CD8-positive, alpha-beta memory T cell (primary cell): ENCODE data around the gene OGG1. TPM values are rescaled to one million over a fixed set of nuclear protein-coding genes. Genes with fewer than 3 reads are reported as not detected.
A peak's percentile ranks its signal among the peaks of the same experiment; 100 is the strongest.
"Not testable (repeated sequence)": the region's sequence is repeated elsewhere in the genome, so short reads cannot be mapped to it uniquely, and the experiment has no call there.

ENCODE experiments used
- CTCF ChIA-PET: fragments of 350-600 bp; sonication (Branson Sonifier 250); formaldehyde crosslinking; loops from one replicate; lab custom pipeline; 2021; ENCODE audit warnings: antibody characterized with exemption; lab: Charles Lee
- POLR2A ChIA-PET: fragments of 350-600 bp; sonication (Branson Sonifier 250); formaldehyde crosslinking; loops from one replicate; lab custom pipeline; 2021; ENCODE audit warnings: antibody characterized with exemption; lab: Charles Lee
- DNase-seq, 5 donors: peaks; one replicate each; pipeline versions ENCODE4 v3.0.0 to v3.0.0-alpha.2; 2020 to 2022; ENCODE audit warnings: mixed read lengths in 1 of 5
- H3K27ac ChIP-seq: one replicate; pipeline ENCODE4 v1.7.0; 2013; ENCODE audit warnings: low read depth, mild to moderate bottlenecking, low read length, moderate library complexity
- H3K27me3 ChIP-seq: 2 replicates; pipeline ENCODE4 v1.7.0; 2013; ENCODE audit warnings: low read length, mild to moderate bottlenecking; ENCODE audit not compliant: insufficient read depth, poor library complexity, severe bottlenecking
- H3K36me3 ChIP-seq: 2 replicates; pipeline ENCODE4 v1.7.0; 2013; ENCODE audit warnings: mild to moderate bottlenecking, low read length, moderate library complexity; ENCODE audit not compliant: insufficient read depth
- H3K4me1 ChIP-seq: 2 replicates; pipeline ENCODE4 v1.7.0; 2013; ENCODE audit warnings: mild to moderate bottlenecking, low read length, moderate library complexity; ENCODE audit not compliant: insufficient read depth
- H3K4me3 ChIP-seq: 2 replicates; pipeline ENCODE4 v1.7.0; 2013; ENCODE audit warnings: mild to moderate bottlenecking, low read length
- H3K9me3 ChIP-seq: 2 replicates; pipeline ENCODE4 v1.7.0; 2013; ENCODE audit warnings: mild to moderate bottlenecking, low read length
- H3K27ac Mint-ChIP-seq, 8 donors: one replicate each; pipeline ENCODE4 v1.8.0; 2020 to 2021; ENCODE audit warnings: mixed read lengths in 8 of 8, mild to moderate bottlenecking in 6 of 8, inconsistent platforms in 3 of 8, moderate library complexity in 3 of 8
- H3K27me3 Mint-ChIP-seq, 2 donors: one replicate each; pipeline ENCODE4 v1.8.0; 2020 to 2021; ENCODE audit warnings: mixed read lengths in 2 of 2, mild to moderate bottlenecking in 1 of 2, moderate library complexity in 1 of 2
- H3K36me3 Mint-ChIP-seq, 3 donors: one replicate each; pipeline ENCODE4 v1.8.0; 2020 to 2021; ENCODE audit warnings: mixed read lengths in 3 of 3, inconsistent platforms in 1 of 3, mild to moderate bottlenecking in 1 of 3
- H3K4me1 Mint-ChIP-seq, 3 donors: one replicate each; pipeline ENCODE4 v1.8.0; 2020 to 2021; ENCODE audit warnings: mixed read lengths in 3 of 3, inconsistent platforms in 1 of 3, mild to moderate bottlenecking in 1 of 3
- H3K4me3 Mint-ChIP-seq, 7 donors: one replicate each; pipeline ENCODE4 v1.8.0; 2020 to 2021; ENCODE audit warnings: mixed read lengths in 7 of 7, mild to moderate bottlenecking in 6 of 7, moderate library complexity in 4 of 7, inconsistent platforms in 2 of 7
- H3K9me3 Mint-ChIP-seq, 5 donors: one replicate each; pipeline ENCODE4 v1.8.0; 2020 to 2022; ENCODE audit warnings: mixed read lengths in 5 of 5, mild to moderate bottlenecking in 3 of 5, moderate library complexity in 2 of 5, inconsistent platforms in 1 of 5
- polyA plus RNA-seq: library from polyadenylated mRNA; unstranded; fragments of 300-500 nt; fragmentation: Illumina TruSeq; gene quantifications from one replicate; pipeline ENCODE4 v1.2.3, GENCODE V29; 2021
- total RNA-seq, 2 experiments: library from RNA; stranded (reverse); gene quantifications; one replicate each; pipeline ENCODE4 v1.2.3, GENCODE V29; 2021

Gene OGG1
- total and polyA plus RNA-seq, 3 experiments from 2014 or later, result 25.8 to 32.1 (median 30.5) TPM

DNA sequence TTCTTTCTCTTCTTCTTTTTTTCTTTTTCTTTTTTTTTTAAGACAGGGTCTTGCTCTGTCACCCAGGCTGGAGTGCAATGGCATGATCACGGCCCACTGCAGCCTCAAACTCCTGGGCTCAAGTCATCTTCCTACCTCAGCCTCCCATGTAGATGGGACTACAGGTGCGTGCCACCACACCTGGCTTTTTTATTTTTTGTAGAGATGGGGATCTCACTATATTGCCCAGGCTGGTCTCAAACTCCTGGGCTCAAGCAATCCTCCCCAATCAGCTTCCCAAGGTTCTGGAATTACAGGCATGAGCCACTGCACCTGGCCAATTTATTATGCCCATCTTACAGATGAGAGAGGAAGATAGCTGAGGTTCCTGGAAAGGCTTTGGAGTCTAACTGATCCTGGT is 21.3 kb downstream of the OGG1 start:
- H3K9me3 Mint-ChIP-seq, H3K9me3 ChIP-seq, H3K27me3 Mint-ChIP-seq, POLR2A ChIA-PET, H3K27me3 ChIP-seq, H3K4me1 ChIP-seq, H3K27ac Mint-ChIP-seq, H3K36me3 ChIP-seq, H3K27ac ChIP-seq, DNase-seq, H3K4me3 ChIP-seq, CTCF ChIA-PET, H3K36me3 Mint-ChIP-seq: not testable (repeated sequence)
- Mint-ChIP-seq H3K4me3 (peak overlapping the region in 5 of 7 donors; percentile 50 to 79 (median 63)), H3K4me1 (peaks cover 15 to 33% (median 18%) of the 10 kb centered on the region in 3 donors)

- H3K36me3 ChIP-seq, result no peaks in the 10 kb centered on the region
- H3K36me3 Mint-ChIP-seq, result peaks cover 0 to 11% (median 4%) of the 10 kb centered on the region in 3 donors
- no peak overlapping the region for H3K4me3 Mint-ChIP-seq
- H3K27ac Mint-ChIP-seq, result peak overlapping the region in 1 of 8 donors; percentile 24
- H3K27me3 Mint-ChIP-seq, result peaks cover 0 to 2% of the 10 kb centered on the region in 2 donors
- H3K27me3 ChIP-seq, result no peaks in the 10 kb centered on the region
- peaks cover 38 to 48% (median 40%) of the 10 kb centered on the region in 3 donors for H3K4me1 Mint-ChIP-seq
- H3K9me3 ChIP-seq, result no peaks in the 10 kb centered on the region
- POLR2A ChIA-PET, result no interaction called here
- no peak overlapping the region for H3K4me3 ChIP-seq
- CTCF ChIA-PET, result interaction anchor here (1.8 kb wide), 1 partner anchor 31 kb away, joined by 4 read pairs; no protein-coding TSS in a partner anchor
- H3K9me3 Mint-ChIP-seq, result no peaks in the 10 kb centered on the region
- peaks cover 46% of the 10 kb centered on the region for H3K4me1 ChIP-seq
- peak in 1 of 5 donors; percentile 0 for DNase-seq
- H3K27ac ChIP-seq, result no peak overlapping the region
Observed at GRCh38 chr3:9776896-9777693, 27.3 kb downstream of the OGG1 start.

- Histone ChIP-seq H3K4me3 (no peak overlapping the region), H3K27ac (no peak overlapping the region), H3K36me3 (no peaks in the 10 kb centered on the region), H3K4me1 (peaks cover 46% of the 10 kb centered on the region), H3K9me3 (no peaks in the 10 kb centered on the region), H3K27me3 (no peaks in the 10 kb centered on the region)
- Mint-ChIP-seq H3K9me3 (no peaks in the 10 kb centered on the region), H3K27ac (no peak overlapping the region), H3K27me3 (peaks cover 0 to 1% of the 10 kb centered on the region in 2 donors), H3K4me1 (peaks cover 40 to 52% (median 42%) of the 10 kb centered on the region in 3 donors), H3K4me3 (no peak overlapping the region), H3K36me3 (peaks cover 0 to 17% (median 2%) of the 10 kb centered on the region in 3 donors)
- peak in 1 of 5 donors; percentile 23 for DNase-seq
- CTCF ChIA-PET, result no interaction called here
- POLR2A ChIA-PET, result no interaction called here
Observed at GRCh38 chr3:9777694-9778021, 27.9 kb downstream of the OGG1 start.

GRCh38 chr3:9778143-9779074 is 28.7 kb downstream of the OGG1 start:
- Histone ChIP-seq H3K9me3 (no peaks in the 10 kb centered on the region), H3K36me3 (no peaks in the 10 kb centered on the region), H3K4me1 (peaks cover 46% of the 10 kb centered on the region), H3K27ac (no peak overlapping the region), H3K27me3 (no peaks in the 10 kb centered on the region), H3K4me3 (no peak overlapping the region)
- ChIA-PET POLR2A (no interaction called here), CTCF (no interaction called here)
- peak overlapping the region in 4 of 8 donors; percentile 57 to 94 (median 82) for H3K27ac Mint-ChIP-seq
- peaks cover 4 to 23% (median 5%) of the 10 kb centered on the region in 3 donors for H3K36me3 Mint-ChIP-seq
- H3K4me3 Mint-ChIP-seq, result peak overlapping the region in 1 of 7 donors; percentile 6
- H3K4me1 Mint-ChIP-seq, result peaks cover 40 to 55% (median 42%) of the 10 kb centered on the region in 3 donors
- no peaks in the 10 kb centered on the region for H3K27me3 Mint-ChIP-seq
- DNase-seq, result peak in 1 of 5 donors; percentile 17
- H3K9me3 Mint-ChIP-seq, result no peaks in the 10 kb centered on the region

DNA sequence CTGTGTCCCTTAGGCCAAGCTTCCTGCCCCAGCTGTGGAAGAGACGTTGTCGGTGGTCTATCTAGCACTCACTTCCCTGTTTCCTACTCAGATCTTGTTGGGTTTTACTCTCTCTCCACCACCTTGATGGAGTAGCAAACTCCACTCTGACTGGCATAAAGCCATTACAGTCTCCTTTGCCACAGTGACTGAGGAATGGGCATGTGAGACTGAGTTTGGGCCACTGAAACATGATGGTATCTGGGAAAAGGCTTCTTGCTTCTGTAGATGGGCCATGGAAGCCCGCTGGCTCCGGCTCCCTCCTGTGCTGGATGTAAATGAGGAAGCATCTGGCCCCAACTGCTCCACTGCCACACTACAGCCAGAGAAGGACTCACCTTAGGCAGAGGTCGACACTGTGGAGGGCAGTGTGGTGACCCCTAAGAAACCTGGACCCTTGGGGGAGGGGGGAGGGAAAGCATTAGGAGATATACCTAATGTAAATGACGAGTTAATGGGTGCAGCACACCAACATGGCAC is 29.4 kb downstream of the OGG1 start:
- Mint-ChIP-seq H3K9me3 (no peaks in the 10 kb centered on the region), H3K27me3 (no peaks in the 10 kb centered on the region), H3K27ac (peak overlapping the region; percentile 57 to 97 (median 84)), H3K36me3 (peaks cover 4 to 29% (median 5%) of the 10 kb centered on the region in 3 donors), H3K4me3 (peak overlapping the region in 6 of 7 donors; percentile 42 to 87 (median 61)), H3K4me1 (peaks cover 40 to 55% (median 42%) of the 10 kb centered on the region in 3 donors)
- Histone ChIP-seq H3K36me3 (no peaks in the 10 kb centered on the region), H3K4me1 (peaks cover 46% of the 10 kb centered on the region), H3K27ac (no peak overlapping the region), H3K4me3 (no peak overlapping the region), H3K27me3 (no peaks in the 10 kb centered on the region), H3K9me3 (no peaks in the 10 kb centered on the region)
- POLR2A ChIA-PET, result interaction anchor here (1.4 kb wide), 1 partner anchor 14 kb away, joined by 3 read pairs; the partner anchor contains the start of gene ARPC4
- CTCF ChIA-PET, result no interaction called here
- DNase-seq, result peak in 1 of 5 donors; percentile 25

GRCh38 chr3:9779721-9780457 is 30.1 kb downstream of the OGG1 start:
- Mint-ChIP-seq H3K27ac (peak overlapping the region; percentile 57 to 97 (median 88)), H3K27me3 (no peaks in the 10 kb centered on the region), H3K4me1 (peaks cover 40 to 55% (median 42%) of the 10 kb centered on the region in 3 donors), H3K9me3 (no peaks in the 10 kb centered on the region), H3K36me3 (peaks cover 4 to 34% (median 6%) of the 10 kb centered on the region in 3 donors), H3K4me3 (peak overlapping the region; percentile 12 to 87 (median 50))
- peaks cover under 1% of the 10 kb centered on the region for H3K36me3 ChIP-seq
- peak overlapping the region; percentile 33 for H3K27ac ChIP-seq
- no peaks in the 10 kb centered on the region for H3K9me3 ChIP-seq
- POLR2A ChIA-PET, result interaction anchor here (1.2 to 1.4 kb wide), 2 partner anchors 13 to 383 kb away, joined by 3 to 4 read pairs; partner anchors contain the start of gene ARPC4
- H3K27me3 ChIP-seq, result no peaks in the 10 kb centered on the region
- peak in 3 of 5 donors; percentile 47 to 57 (median 50) for DNase-seq
- peaks cover 46% of the 10 kb centered on the region for H3K4me1 ChIP-seq
- CTCF ChIA-PET, result interaction anchor here (0.9 to 1.8 kb wide), 3 partner anchors 11 to 28 kb away, joined by 3 to 5 read pairs (median 4); partner anchors contain the start of gene ARPC4
- H3K4me3 ChIP-seq, result peak overlapping the region; percentile 11

- Histone ChIP-seq H3K27ac (peak overlapping the region; percentile 33), H3K36me3 (peaks cover 6% of the 10 kb centered on the region), H3K4me3 (peak overlapping the region; percentile 11), H3K27me3 (no peaks in the 10 kb centered on the region), H3K9me3 (no peaks in the 10 kb centered on the region), H3K4me1 (peaks cover 46% of the 10 kb centered on the region)
- POLR2A ChIA-PET, result interaction anchor here (1.2 to 1.4 kb wide), 2 partner anchors 13 to 384 kb away, joined by 3 to 4 read pairs; partner anchors contain the start of gene ARPC4
- H3K4me3 Mint-ChIP-seq, result peak overlapping the region in 6 of 7 donors; percentile 42 to 87 (median 61)
- H3K36me3 Mint-ChIP-seq, result peaks cover 4 to 39% (median 8%) of the 10 kb centered on the region in 3 donors
- peak overlapping the region; percentile 57 to 97 (median 88) for H3K27ac Mint-ChIP-seq
- no peaks in the 10 kb centered on the region for H3K27me3 Mint-ChIP-seq
- peaks cover 38 to 55% (median 42%) of the 10 kb centered on the region in 3 donors for H3K4me1 Mint-ChIP-seq
- CTCF ChIA-PET, result interaction anchor here (0.9 to 1.8 kb wide), 3 partner anchors 12 to 27 kb away, joined by 3 to 5 read pairs (median 4); partner anchors contain the start of gene ARPC4
- H3K9me3 Mint-ChIP-seq, result no peaks in the 10 kb centered on the region
- no peak for DNase-seq
Observed at GRCh38 chr3:9780458-9780812, 30.7 kb downstream of the OGG1 start.
